Endothelial cell of umbilical vein (primary cell): ENCODE results near the gene ANK2. TPM values are rescaled to one million over a fixed set of nuclear protein-coding genes. Genes with fewer than 3 reads are reported as not detected.

Source experiments
- BruUV-seq: library from RNA; stranded (reverse); fragments of 400-500 nt; replicated peaks from 2 replicates; lab custom pipeline; 2021; lab: Mats Ljungman, UMichigan
- CTCF ChIA-PET: fragments of 300-600, 350-600 bp; sonication (Branson Sonifier 250); formaldehyde crosslinking; loops from one replicate; lab custom pipeline; 2021; ENCODE audit warnings: antibody characterized with exemption, inconsistent platforms; lab: Charles Lee
- POLR2A ChIA-PET: fragments of 300-600, 350-600 bp; sonication (Branson Sonifier 250); formaldehyde crosslinking; loops from one replicate; lab custom pipeline; 2021; ENCODE audit warnings: antibody characterized with exemption, inconsistent platforms; lab: Charles Lee
- DNase-seq: peaks from one replicate; pipeline ENCODE4 v3.0.0-alpha.2; 2011; ENCODE audit warnings: low read depth, low spot score
- FAIRE-seq: peaks from 2 replicates; lab custom pipeline; 2011; peaks lifted over from hg19 to GRCh38; lab: Jason Lieb, UNC
- H2AFZ ChIP-seq: 2 replicates; pipeline ENCODE4 v1.6.0; 2012; ENCODE audit warnings: low read depth, low read length, control low read depth, inconsistent platforms
- H3K27ac ChIP-seq: 2 replicates; pipeline ENCODE4 v1.5.1; 2011; ENCODE audit warnings: low read depth, mild to moderate bottlenecking, control low read depth, low read length, moderate library complexity; ENCODE audit not compliant: insufficient read depth
- H3K27me3 ChIP-seq, 2 experiments: 2 replicates each; pipeline versions ENCODE4 v1.6.0 to v1.6.1; 2011; ENCODE audit warnings: low read length in 2 of 2, mixed read lengths in 1 of 2; ENCODE audit not compliant: control insufficient read depth in 2 of 2, insufficient read depth in 2 of 2
- H3K36me3 ChIP-seq, 2 experiments: 2 replicates in 1 of 2; 3 replicates in 1 of 2; pipeline ENCODE4 v1.5.1; 2011; ENCODE audit warnings: low read length in 2 of 2, mild to moderate bottlenecking in 1 of 2, moderate library complexity in 1 of 2; ENCODE audit not compliant: control insufficient read depth in 2 of 2, insufficient read depth in 2 of 2; ENCODE audit errors: extremely low read depth in 1 of 2
- H3K4me1 ChIP-seq: 3 replicates; pipeline ENCODE4 v1.5.1; 2011; ENCODE audit warnings: mild to moderate bottlenecking, low read length; ENCODE audit not compliant: control insufficient read depth, insufficient read depth; ENCODE audit errors: extremely low read depth
- H3K4me2 ChIP-seq: 2 replicates; pipeline ENCODE4 v1.6.1; 2011; ENCODE audit warnings: low read length, control low read depth, mixed read lengths; ENCODE audit not compliant: insufficient read depth
- H3K4me3 ChIP-seq, 3 experiments: fragments of 200-600 bp in 1 of 3; sonication (generic), shearing (Covaris generic) in 1 of 3; replicated peaks in 1 of 3; 2 replicates each; pipeline ENCODE4 v1.5.1; 2011 to 2016; ENCODE audit warnings: control low read depth in 3 of 3, low read length in 3 of 3, mild to moderate bottlenecking in 2 of 3, inconsistent platforms in 1 of 3, low read depth in 1 of 3, moderate library complexity in 1 of 3; ENCODE audit not compliant: insufficient read depth in 1 of 3
- H3K79me2 ChIP-seq: 2 replicates; pipeline ENCODE4 v1.6.0; 2012; ENCODE audit warnings: low read length, inconsistent platforms; ENCODE audit not compliant: control insufficient read depth, insufficient read depth
- H3K9ac ChIP-seq: replicated peaks from 2 replicates; pipeline ENCODE3; 2011; ENCODE audit warnings: low read length, control low read depth; ENCODE audit not compliant: insufficient read depth; ENCODE audit errors: extremely low read depth
- H3K9me1 ChIP-seq: replicated peaks from 3 replicates; pipeline ENCODE4 v1.6.0; 2011; ENCODE audit warnings: mild to moderate bottlenecking, low read length; ENCODE audit not compliant: control insufficient read depth, insufficient read depth; ENCODE audit errors: extremely low read depth
- H3K9me3 ChIP-seq: replicated peaks from 2 replicates; pipeline ENCODE4 v1.5.1; 2012; ENCODE audit warnings: low read length, inconsistent platforms; ENCODE audit not compliant: control insufficient read depth, insufficient read depth
- H4K20me1 ChIP-seq: replicated peaks from 2 replicates; pipeline ENCODE3; 2011; ENCODE audit warnings: mild to moderate bottlenecking, low read length; ENCODE audit not compliant: control insufficient read depth, insufficient read depth; ENCODE audit errors: extremely low read depth
- CTCF ChIP-seq, 2 donors: IDR thresholded peaks; 1 replicate in 1 of 2; 2 replicates in 1 of 2; pipeline ENCODE4 v1.5.1; 2011; ENCODE audit warnings: low read length in 2 of 2, mild to moderate bottlenecking in 2 of 2, moderate library complexity in 2 of 2, control low read depth in 1 of 2, inconsistent platforms in 1 of 2, low read depth in 1 of 2; ENCODE audit not compliant: insufficient read depth in 1 of 2; ENCODE audit errors: extremely low read depth in 1 of 2
- EZH2 ChIP-seq: IDR thresholded peaks from 2 replicates; pipeline ENCODE4 v1.6.1; 2012; ENCODE audit warnings: borderline replicate concordance, low read depth, mild to moderate bottlenecking, moderate library complexity, low read length, inconsistent platforms; ENCODE audit not compliant: severe bottlenecking
- FOS ChIP-seq: IDR thresholded peaks from 2 replicates; pipeline ENCODE4 v1.6.1; 2011; ENCODE audit warnings: mild to moderate bottlenecking, low read length, moderate library complexity, borderline replicate concordance; ENCODE audit not compliant: insufficient read depth
- GATA2 ChIP-seq: IDR thresholded peaks from 2 replicates; pipeline ENCODE4 v1.7.0; 2011; ENCODE audit warnings: low read depth, mild to moderate bottlenecking, moderate library complexity, mixed read lengths, low read length; ENCODE audit not compliant: insufficient read length, insufficient read depth
- JUN ChIP-seq: IDR thresholded peaks from 2 replicates; pipeline ENCODE4 v1.6.1; 2011; ENCODE audit warnings: borderline replicate concordance, low read depth; ENCODE audit not compliant: insufficient read length, insufficient read depth
- MAX ChIP-seq: IDR thresholded peaks from 2 replicates; pipeline ENCODE4 v1.6.1; 2011; ENCODE audit not compliant: insufficient read depth, insufficient read length
- MYC ChIP-seq: IDR thresholded peaks from one replicate; pipeline ENCODE4 v1.6.1; 2011; ENCODE audit warnings: mild to moderate bottlenecking, low read depth, low read length
- POLR2A ChIP-seq: IDR thresholded peaks from 2 replicates; pipeline ENCODE4 v1.6.1; 2012; ENCODE audit warnings: low read depth, mild to moderate bottlenecking, control low read depth, low read length
- POLR2AphosphoS5 ChIP-seq: IDR thresholded peaks from 2 replicates; pipeline ENCODE4 v1.6.1; 2012; ENCODE audit warnings: low read depth, mild to moderate bottlenecking, control low read depth, low read length, moderate library complexity; ENCODE audit not compliant: insufficient read depth
- dilution Hi-C: fragments of 300-500 bp; cut with MboI; formaldehyde crosslinking; loops from one replicate; pipeline ENCODE4 v1.15.0; 2019; ENCODE audit warnings: low sequenced_read_pairs; ENCODE audit not compliant: extremely low pct_ligation_motif_present
- intact Hi-C: fragments of 100-400 bp; cut with micrococcal nuclease; formaldehyde crosslinking; loops from one replicate; pipeline ENCODE4 v1.10.0; 2022
- polyA plus RNA-seq, 4 experiments: library from polyadenylated mRNA; depleted of rRNA in 3 of 4; stranded (reverse) in 3 of 4; unstranded in 1 of 4; fragments of >200 nt; gene quantifications; 2 replicates each; pipeline versions ENCODE4 v1.2.1 to v1.2.3, GENCODE V29; 2011 to 2012; ENCODE audit warnings: missing spikeins in 1 of 4
- total RNA-seq: library from RNA; stranded (reverse); gene quantifications from 2 replicates; pipeline ENCODE4 v1.2.3, GENCODE V29; 2021

ANK2 gene
- total and polyA plus RNA-seq, 2 donors (not counting 3 experiments of a cell fraction or from before 2014, with no cell fraction given), result not detected

DNA sequence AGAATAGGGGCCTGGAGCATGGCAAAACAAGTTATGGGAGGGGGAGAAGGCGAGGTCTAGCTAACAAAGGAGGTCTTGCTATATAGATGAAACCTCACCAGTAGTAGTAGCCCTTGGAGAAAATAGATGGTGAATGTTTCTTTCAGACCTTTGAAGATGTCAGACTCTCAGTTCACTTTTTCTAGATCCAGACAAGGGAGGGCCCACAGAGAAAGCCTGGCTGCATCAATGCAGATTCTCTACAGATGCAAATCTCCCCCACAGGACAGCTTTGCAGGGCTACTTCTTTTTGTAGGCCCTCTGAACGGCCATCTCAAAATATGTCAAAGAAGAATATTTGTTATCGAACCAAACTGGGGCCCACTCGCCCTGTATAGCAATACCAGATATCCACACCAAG, 159.7 kb downstream of the ANK2 start:
- Histone ChIP-seq H3K27me3 (no peaks in the 10 kb centered on the region), H3K4me3 (no peak overlapping the region), H2AFZ (no peak overlapping the region), H3K4me2 (no peak overlapping the region), H3K4me1 (no peaks in the 10 kb centered on the region), H3K79me2 (no peaks in the 10 kb centered on the region), H3K9ac (no peak overlapping the region), H3K9me1 (no peaks in the 10 kb centered on the region), H3K36me3 (no peaks in the 10 kb centered on the region), H3K9me3 (no peaks in the 10 kb centered on the region), H4K20me1 (no peaks in the 10 kb centered on the region), H3K27ac (no peak overlapping the region)
- TF ChIP-seq JUN (no peak), EZH2 (no peak), MAX (no peak), FOS (no peak), CTCF (IDR thresholded peaks at IDR 0.05; ENCODE audit: extremely low read depth in 1 of 2, insufficient read depth in 1 of 2, low read depth in 1 of 2, low read length in 2 of 2) (no peak), MYC (no peak), POLR2A (no peak), GATA2 (no peak), POLR2AphosphoS5 (no peak)
- intact Hi-C loops, result no loop called here
- BruUV-seq, result no TSS peak
- FAIRE-seq (no peak), DNase-seq (no peak)
- POLR2A ChIA-PET, result no interaction called here
- dilution Hi-C loops, result no loop called here
- CTCF ChIA-PET, result no interaction called here
